PC-3 (cell line): ENCODE measurements around the gene GOLM1. TPM values are rescaled to one million over a fixed set of nuclear protein-coding genes. Genes with fewer than 3 reads are reported as not detected.

Source experiments
- ATAC-seq: fragments of 200-7000 bp; cut with Tn5 transposase; 2 replicates; pipeline ENCODE4 v1.9.1; 2020; ENCODE audit warnings: mild to moderate bottlenecking, moderate library complexity
- BruUV-seq: library from RNA; stranded (reverse); fragments of 400-500 nt; replicated peaks from 2 replicates; lab custom pipeline; 2021; lab: Mats Ljungman, UMichigan
- CTCF ChIA-PET: fragments of 300-600 bp; sonication (Branson Sonifier 250); formaldehyde crosslinking; loops from one replicate; lab custom pipeline; 2022; ENCODE audit warnings: antibody characterized with exemption; lab: Charles Lee
- POLR2A ChIA-PET: fragments of 300-600 bp; sonication (Branson Sonifier 250); formaldehyde crosslinking; loops from one replicate; lab custom pipeline; 2022; ENCODE audit warnings: antibody characterized with exemption; ENCODE audit not compliant: unreplicated experiment; lab: Charles Lee
- DNase-seq: peaks from one replicate; pipeline ENCODE4 v3.0.0-alpha.2; 2015
- H2AFZ ChIP-seq: fragments of 300-600 bp; sonication (generic); 2 replicates; pipeline ENCODE4 v1.6.0; 2016; ENCODE audit warnings: antibody characterized with exemption, low read length
- H3F3A ChIP-seq: fragments of 300-600 bp; sonication (generic); one replicate; pipeline ENCODE4 v1.6.0; 2017; ENCODE audit warnings: antibody characterized with exemption, low read length, control low read depth, mild to moderate bottlenecking; ENCODE audit not compliant: unreplicated experiment
- H3K27ac ChIP-seq: fragments of 300-600 bp; sonication (generic); 2 replicates; pipeline ENCODE4 v1.5.1; 2016; ENCODE audit warnings: mild to moderate bottlenecking, low read length
- H3K27me3 ChIP-seq: fragments of 300-600 bp; sonication (generic); 2 replicates; pipeline ENCODE4 v1.6.1; 2016; ENCODE audit warnings: low read length, mixed read lengths
- H3K36me3 ChIP-seq: fragments of 300-600 bp; sonication (generic); 2 replicates; pipeline ENCODE4 v1.6.1; 2016; ENCODE audit warnings: low read depth, mixed run types, low read length, mixed read lengths
- H3K4me1 ChIP-seq: fragments of 300-600 bp; sonication (generic); 2 replicates; pipeline ENCODE4 v1.5.1; 2016; ENCODE audit warnings: low read length; ENCODE audit not compliant: insufficient read depth
- H3K4me2 ChIP-seq: fragments of 300-600 bp; sonication (generic); 2 replicates; pipeline ENCODE4 v1.6.0; 2016; ENCODE audit warnings: low read length
- H3K4me3 ChIP-seq: fragments of 300-600 bp; sonication (generic); 2 replicates; pipeline ENCODE4 v1.5.1; 2016; ENCODE audit warnings: mild to moderate bottlenecking, low read length, mixed read lengths
- H3K79me2 ChIP-seq: fragments of 300-600 bp; sonication (generic); 2 replicates; pipeline ENCODE4 v1.6.1; 2017; ENCODE audit warnings: low read length, mixed read lengths
- H3K9ac ChIP-seq: fragments of 300-600 bp; sonication (generic); 2 replicates; pipeline ENCODE4 v1.6.0; 2016; ENCODE audit warnings: mild to moderate bottlenecking, low read length
- H3K9me2 ChIP-seq: fragments of 300-600 bp; sonication (generic); replicated peaks from 2 replicates; pipeline ENCODE4 v1.6.1; 2016; ENCODE audit warnings: mixed run types, low read length, mixed read lengths
- H3K9me3 ChIP-seq: fragments of 300-600 bp; sonication (generic); 2 replicates; pipeline ENCODE4 v1.6.1; 2016; ENCODE audit warnings: low read length, mixed read lengths
- H4K20me1 ChIP-seq: fragments of 300-600 bp; sonication (generic); 2 replicates; pipeline ENCODE4 v1.6.1; 2016; ENCODE audit warnings: low read length, mixed read lengths
- EZH2 ChIP-seq: fragments of 300-600 bp; sonication (generic); IDR thresholded peaks from one replicate; pipeline ENCODE4 v1.6.1; 2017; ENCODE audit warnings: antibody characterized with exemption, mild to moderate bottlenecking, low read length; ENCODE audit not compliant: unreplicated experiment
- EZH2phosphoT487 ChIP-seq: fragments of 300-600 bp; sonication (generic); IDR thresholded peaks from 2 replicates; pipeline ENCODE4 v1.6.1; 2018; ENCODE audit warnings: mild to moderate bottlenecking, antibody characterized with exemption, low read length, borderline replicate concordance
- intact Hi-C: fragments of 100-400 bp; cut with micrococcal nuclease; formaldehyde crosslinking; loops from 2 replicates; pipeline ENCODE4 v1.9.0; 2023
- total RNA-seq: library from RNA; depleted of rRNA; stranded (reverse); fragments of >200 nt; gene quantifications from 2 replicates; pipeline ENCODE4 v1.2.3, GENCODE V29; 2014; rRNA removed
- TF ChIP-seq, protein P1 (sequence below): fragments of 300-600 bp; sonication (generic); conservative IDR thresholded peaks from 2 replicates; pipeline ENCODE4 v1.5.1; 2017; ENCODE audit warnings: antibody characterized with exemption, low read depth, mild to moderate bottlenecking, low read length

The GOLM1 gene
- total RNA-seq, 1 experiment from 2014 or later: 55.8 TPM

DNA sequence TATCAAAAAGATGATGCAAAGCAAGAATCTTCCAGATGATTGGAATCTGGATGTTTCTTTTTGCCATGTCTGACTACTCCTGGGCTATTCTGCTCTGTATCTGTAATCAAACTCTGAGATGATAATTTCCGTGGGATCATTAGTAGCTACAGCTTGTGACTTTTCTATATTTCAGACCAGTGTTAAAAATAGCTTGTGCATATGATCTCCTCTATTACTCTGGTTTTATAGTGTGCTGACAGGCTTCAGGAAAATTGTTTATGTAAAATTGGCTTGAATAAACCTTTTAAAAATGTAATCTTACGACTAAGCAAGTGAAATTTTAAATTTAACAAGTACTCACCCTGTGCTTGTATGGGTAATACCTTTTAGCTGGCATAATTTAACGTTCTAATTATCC, 118.0 kb downstream of the GOLM1 start:
- Histone ChIP-seq H3K9me3 (no peaks in the 10 kb centered on the region), H2AFZ (no peak overlapping the region), H3K9ac (no peak overlapping the region), H3K4me2 (no peak overlapping the region), H3K27me3 (no peaks in the 10 kb centered on the region), H4K20me1 (no peaks in the 10 kb centered on the region), H3K9me2 (no peaks in the 10 kb centered on the region), H3K27ac (no peak overlapping the region), H3F3A (no peaks in the 10 kb centered on the region), H3K36me3 (peaks cover 28% of the 10 kb centered on the region), H3K4me3 (no peak overlapping the region), H3K79me2 (no peaks in the 10 kb centered on the region), H3K4me1 (no peaks in the 10 kb centered on the region)
- TF ChIP-seq EZH2phosphoT487: no peak
- ATAC-seq: no peak
- ChIA-PET CTCF (no interaction called here), POLR2A (no interaction called here)
- intact Hi-C loops: no loop called here
- no TSS peak for BruUV-seq
- no peak for DNase-seq

DNA sequence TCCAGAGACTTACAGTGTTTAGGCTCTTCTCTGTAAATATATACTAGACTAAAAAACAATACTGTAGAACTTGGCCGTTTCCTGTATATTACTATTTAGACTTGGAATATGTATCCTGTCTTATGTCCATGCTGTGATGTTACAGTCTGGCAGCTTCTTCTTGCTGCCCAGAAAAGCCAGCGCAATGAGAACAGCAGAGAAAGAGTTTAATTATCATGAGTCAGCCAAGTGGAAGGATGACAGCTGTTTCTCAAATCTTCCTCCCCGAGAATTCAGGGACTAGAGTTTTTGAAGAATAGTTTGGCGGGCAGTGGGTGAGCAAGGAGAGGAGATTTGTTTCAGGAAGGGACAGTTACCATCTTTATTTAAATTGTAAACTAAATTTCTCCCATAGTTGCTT, 120.9 kb downstream of the GOLM1 start:
- H3F3A ChIP-seq: no peaks in the 10 kb centered on the region
- H3K79me2 ChIP-seq: no peaks in the 10 kb centered on the region
- no peak overlapping the region for H3K27ac ChIP-seq
- no peak overlapping the region for H2AFZ ChIP-seq
- no peaks in the 10 kb centered on the region for H4K20me1 ChIP-seq
- TF ChIP-seq EZH2phosphoT487 (no peak), EZH2 (no peak)
- TF ChIP-seq, protein P1, sequence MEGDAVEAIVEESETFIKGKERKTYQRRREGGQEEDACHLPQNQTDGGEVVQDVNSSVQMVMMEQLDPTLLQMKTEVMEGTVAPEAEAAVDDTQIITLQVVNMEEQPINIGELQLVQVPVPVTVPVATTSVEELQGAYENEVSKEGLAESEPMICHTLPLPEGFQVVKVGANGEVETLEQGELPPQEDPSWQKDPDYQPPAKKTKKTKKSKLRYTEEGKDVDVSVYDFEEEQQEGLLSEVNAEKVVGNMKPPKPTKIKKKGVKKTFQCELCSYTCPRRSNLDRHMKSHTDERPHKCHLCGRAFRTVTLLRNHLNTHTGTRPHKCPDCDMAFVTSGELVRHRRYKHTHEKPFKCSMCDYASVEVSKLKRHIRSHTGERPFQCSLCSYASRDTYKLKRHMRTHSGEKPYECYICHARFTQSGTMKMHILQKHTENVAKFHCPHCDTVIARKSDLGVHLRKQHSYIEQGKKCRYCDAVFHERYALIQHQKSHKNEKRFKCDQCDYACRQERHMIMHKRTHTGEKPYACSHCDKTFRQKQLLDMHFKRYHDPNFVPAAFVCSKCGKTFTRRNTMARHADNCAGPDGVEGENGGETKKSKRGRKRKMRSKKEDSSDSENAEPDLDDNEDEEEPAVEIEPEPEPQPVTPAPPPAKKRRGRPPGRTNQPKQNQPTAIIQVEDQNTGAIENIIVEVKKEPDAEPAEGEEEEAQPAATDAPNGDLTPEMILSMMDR: no peak
- DNase-seq (no peak), ATAC-seq (no peak)
- BruUV-seq: no TSS peak
- no peak overlapping the region for H3K4me2 ChIP-seq
- POLR2A ChIA-PET: no interaction called here
- H3K9me3 ChIP-seq: no peaks in the 10 kb centered on the region
- intact Hi-C loops: no loop called here
- H3K36me3 ChIP-seq: peaks cover 20% of the 10 kb centered on the region
- no peak overlapping the region for H3K9ac ChIP-seq
- no peaks in the 10 kb centered on the region for H3K4me1 ChIP-seq
- H3K27me3 ChIP-seq: no peaks in the 10 kb centered on the region
- no peak overlapping the region for H3K4me3 ChIP-seq
- H3K9me2 ChIP-seq: no peaks in the 10 kb centered on the region
- CTCF ChIA-PET: no interaction called here

Other genes starting within 250 kb of the GOLM1 start
- 12.2 and 14.6 TPM in 2 replicates for gene NAA35, start 158.4 kb downstream of the GOLM1 start, total RNA-seq
- 1.9 TPM in 1 of 2 replicates, not detected in the other for gene C9orf153, start 160.1 kb upstream of the GOLM1 start, total RNA-seq
- 28.8 and 29.1 TPM in 2 replicates for gene ISCA1, start 183.0 kb upstream of the GOLM1 start, total RNA-seq